KMS-11 (cell line): Measurements from ENCODE around the gene OR9Q1.

Source experiments
- H2AFZ ChIP-seq: fragments of 200-600 bp; sonication (generic); 2 replicates; pipeline ENCODE4 v1.6.1; 2016; ENCODE audit warnings: antibody characterized with exemption, mixed run types, low read depth
- H3K27ac ChIP-seq: fragments of 200-600 bp; sonication (generic); 2 replicates; pipeline ENCODE4 v1.6.1; 2016; ENCODE audit warnings: mild to moderate bottlenecking, mixed run types
- H3K27me3 ChIP-seq: fragments of 200-600 bp; sonication (generic); 2 replicates; pipeline ENCODE4 v1.6.1; 2017; ENCODE audit warnings: mild to moderate bottlenecking, low read depth, mixed run types, moderate library complexity; ENCODE audit not compliant: insufficient read depth
- H3K36me3 ChIP-seq: fragments of 200-600 bp; sonication (generic); 2 replicates; pipeline ENCODE4 v1.6.1; 2017; ENCODE audit warnings: mild to moderate bottlenecking, mixed run types; ENCODE audit not compliant: insufficient read depth
- H3K4me1 ChIP-seq: fragments of 200-600 bp; sonication (generic); 2 replicates; pipeline ENCODE4 v1.6.1; 2016; ENCODE audit warnings: mild to moderate bottlenecking, low read depth, mixed run types; ENCODE audit not compliant: poor library complexity, severe bottlenecking
- H3K4me2 ChIP-seq: fragments of 200-600 bp; sonication (generic); 2 replicates; pipeline ENCODE4 v1.7.0; 2016; ENCODE audit warnings: mild to moderate bottlenecking, mixed run types
- H3K4me3 ChIP-seq: fragments of 200-600 bp; sonication (generic); IDR thresholded peaks from 2 replicates; pipeline ENCODE4 v1.6.1; 2017; ENCODE audit warnings: low read depth, low read length, mixed read lengths; ENCODE audit not compliant: insufficient read depth
- H3K79me2 ChIP-seq: fragments of 200-600 bp; sonication (generic); 2 replicates; pipeline ENCODE4 v1.6.1; 2016; ENCODE audit warnings: low read depth, mixed run types; ENCODE audit not compliant: insufficient read depth
- H3K9ac ChIP-seq: fragments of 200-600 bp; sonication (generic); 2 replicates; pipeline ENCODE4 v1.6.1; 2016; ENCODE audit warnings: mild to moderate bottlenecking, mixed run types
- H4K20me1 ChIP-seq: fragments of 200-600 bp; sonication (generic); 2 replicates; pipeline ENCODE4 v1.6.1; 2016; ENCODE audit warnings: mild to moderate bottlenecking, mixed run types; ENCODE audit not compliant: insufficient read depth
- TF ChIP-seq, protein P1 (sequence below): fragments of 200-600 bp; sonication (generic); conservative IDR thresholded peaks from 2 replicates; pipeline ENCODE4 v1.6.1; 2017; ENCODE audit warnings: low read depth, mild to moderate bottlenecking, antibody characterized with exemption, low read length, moderate library complexity, mixed read lengths

Gene OR9Q1

GRCh38 chr11:58023435-58023931 is at the start of gene OR9Q1:
Gene OR9Q1 (plus strand): TSS chr11:58023881. CDS start chr11:58179445, 155,564 bp downstream.
- Histone ChIP-seq H3K36me3 (no peaks in the 10 kb centered on the region), H3K4me1 (no peaks in the 10 kb centered on the region), H3K27ac (no peak within 1 kb of the TSS), H2AFZ (no peak within 1 kb of the TSS), H3K27me3 (no peaks in the 10 kb centered on the region), H3K4me3 (no peak within 1 kb of the TSS), H3K4me2 (no peak within 1 kb of the TSS), H3K9ac (no peak within 1 kb of the TSS), H4K20me1 (no peaks in the 10 kb centered on the region), H3K79me2 (no peaks in the 10 kb centered on the region)
- TF ChIP-seq, protein P1, sequence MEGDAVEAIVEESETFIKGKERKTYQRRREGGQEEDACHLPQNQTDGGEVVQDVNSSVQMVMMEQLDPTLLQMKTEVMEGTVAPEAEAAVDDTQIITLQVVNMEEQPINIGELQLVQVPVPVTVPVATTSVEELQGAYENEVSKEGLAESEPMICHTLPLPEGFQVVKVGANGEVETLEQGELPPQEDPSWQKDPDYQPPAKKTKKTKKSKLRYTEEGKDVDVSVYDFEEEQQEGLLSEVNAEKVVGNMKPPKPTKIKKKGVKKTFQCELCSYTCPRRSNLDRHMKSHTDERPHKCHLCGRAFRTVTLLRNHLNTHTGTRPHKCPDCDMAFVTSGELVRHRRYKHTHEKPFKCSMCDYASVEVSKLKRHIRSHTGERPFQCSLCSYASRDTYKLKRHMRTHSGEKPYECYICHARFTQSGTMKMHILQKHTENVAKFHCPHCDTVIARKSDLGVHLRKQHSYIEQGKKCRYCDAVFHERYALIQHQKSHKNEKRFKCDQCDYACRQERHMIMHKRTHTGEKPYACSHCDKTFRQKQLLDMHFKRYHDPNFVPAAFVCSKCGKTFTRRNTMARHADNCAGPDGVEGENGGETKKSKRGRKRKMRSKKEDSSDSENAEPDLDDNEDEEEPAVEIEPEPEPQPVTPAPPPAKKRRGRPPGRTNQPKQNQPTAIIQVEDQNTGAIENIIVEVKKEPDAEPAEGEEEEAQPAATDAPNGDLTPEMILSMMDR: no peak

- H3K4me2 ChIP-seq: no peak overlapping the region
- H3K36me3 ChIP-seq: no peaks in the 10 kb centered on the region
- H4K20me1 ChIP-seq: no peaks in the 10 kb centered on the region
- no peak overlapping the region for H3K9ac ChIP-seq
- no peaks in the 10 kb centered on the region for H3K4me1 ChIP-seq
- TF ChIP-seq, protein P1: no peak
- no peak overlapping the region for H3K4me3 ChIP-seq
- no peaks in the 10 kb centered on the region for H3K27me3 ChIP-seq
- no peak overlapping the region for H2AFZ ChIP-seq
- H3K27ac ChIP-seq: no peak overlapping the region
- H3K79me2 ChIP-seq: no peaks in the 10 kb centered on the region
Observed at GRCh38 chr11:57974132-57974531, 49.5 kb upstream of the OR9Q1 start.

DNA sequence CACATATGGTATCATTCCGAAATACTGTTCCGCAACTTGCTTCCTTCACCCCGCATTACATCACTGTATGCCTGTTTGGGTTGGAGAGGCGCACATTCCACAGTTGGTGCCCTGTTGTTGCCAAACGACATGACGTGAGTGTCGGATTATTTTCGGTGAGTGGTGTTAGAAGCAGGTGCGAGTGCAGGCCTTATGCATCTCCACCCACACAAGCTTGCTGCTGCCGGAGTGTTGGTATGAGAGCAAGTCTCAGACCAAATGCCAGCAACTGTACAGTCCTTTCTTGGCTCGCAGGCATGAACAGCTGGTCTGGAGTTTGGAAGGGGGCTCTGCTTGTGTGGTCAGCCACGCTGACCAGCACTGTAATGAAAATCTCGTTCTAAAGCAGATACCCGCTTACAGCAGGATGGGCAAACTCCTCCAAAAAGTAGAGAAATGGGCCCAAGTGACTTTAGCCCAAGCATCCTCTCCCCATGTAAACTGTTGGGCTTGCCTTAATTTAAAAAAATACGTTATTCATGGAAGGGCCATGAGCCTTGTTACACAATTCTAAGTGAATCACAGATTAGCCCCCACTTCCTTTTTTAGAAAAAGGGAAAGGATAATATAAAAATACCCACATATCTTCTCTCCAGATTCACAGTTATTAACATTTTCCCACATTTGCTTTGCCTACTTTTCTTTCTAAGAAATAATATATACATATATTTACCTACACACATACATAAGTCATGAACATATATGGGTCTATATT is 48.7 kb upstream of the OR9Q1 start:
- H3K4me3 ChIP-seq: no peak overlapping the region
- no peak overlapping the region for H2AFZ ChIP-seq
- H3K27ac ChIP-seq: no peak overlapping the region
- H4K20me1 ChIP-seq: no peaks in the 10 kb centered on the region
- no peaks in the 10 kb centered on the region for H3K79me2 ChIP-seq
- H3K9ac ChIP-seq: no peak overlapping the region
- H3K36me3 ChIP-seq: no peaks in the 10 kb centered on the region
- TF ChIP-seq, protein P1: no peak
- H3K4me2 ChIP-seq: no peak overlapping the region
- no peaks in the 10 kb centered on the region for H3K27me3 ChIP-seq
- H3K4me1 ChIP-seq: no peaks in the 10 kb centered on the region

DNA sequence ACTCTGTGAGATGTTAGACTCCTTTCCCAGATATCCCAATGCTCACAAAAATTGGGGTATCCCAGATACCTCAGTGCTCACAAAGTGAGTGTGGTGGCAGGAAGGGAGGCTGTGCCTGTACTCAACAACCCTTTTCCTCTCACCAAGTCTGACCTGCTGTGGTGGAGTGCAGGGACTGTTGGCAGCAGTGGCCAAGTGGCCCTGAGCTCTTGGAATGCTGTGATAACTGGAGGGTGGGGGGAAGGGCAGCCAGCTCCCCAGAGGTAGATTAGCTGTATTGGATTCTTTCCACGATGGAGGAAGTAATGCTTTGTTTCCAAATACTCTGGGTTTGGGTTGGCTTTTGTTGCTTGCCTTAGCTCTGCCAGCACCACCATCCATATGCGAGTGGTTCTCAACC is 46.0 kb upstream of the OR9Q1 start:
- Histone ChIP-seq H3K4me1 (no peaks in the 10 kb centered on the region), H3K9ac (no peak overlapping the region), H3K4me3 (no peak overlapping the region), H3K36me3 (no peaks in the 10 kb centered on the region), H3K4me2 (no peak overlapping the region), H3K79me2 (no peaks in the 10 kb centered on the region), H3K27ac (no peak overlapping the region), H3K27me3 (no peaks in the 10 kb centered on the region), H4K20me1 (no peaks in the 10 kb centered on the region), H2AFZ (no peak overlapping the region)
- TF ChIP-seq, protein P1: no peak
